Thyroid gland (tissue), 4 donors: ENCODE measurements around the gene DNM3.

Experiments used
- CTCF ChIP-seq, 6 experiments: fragments of 200-600 bp in 3 of 6; fragments of 450-650 bp in 3 of 6; sonication (generic) in 3 of 6; IDR thresholded peaks; one replicate each; pipeline ENCODE4 v1.5.1; 2016 to 2019; ENCODE audit warnings: antibody characterized with exemption in 6 of 6, mild to moderate bottlenecking in 2 of 6, inconsistent platforms in 1 of 6, moderate library complexity in 1 of 6
- POLR2A ChIP-seq, 2 donors: fragments of 450-650 bp; IDR thresholded peaks; one replicate each; pipeline ENCODE4 v1.6.1; 2017; ENCODE audit warnings: antibody characterized with exemption in 2 of 2, mild to moderate bottlenecking in 2 of 2, moderate library complexity in 1 of 2

GRCh38 chr1:172003766-172004530, 162.7 kb downstream of the DNM3 start:
- no peak for TF ChIP-seq CTCF (IDR thresholded peaks at IDR 0.05)
- no peak for TF ChIP-seq POLR2A (IDR thresholded peaks at IDR 0.05)
